ENCODE data around the gene IFNA2.

The IFNA2 gene

GRCh38 chr9:21357479-21358460, 27.4 kb downstream of the IFNA2 start:
- no peak overlapping the region for H3K27ac ChIP-seq (replicated peaks)
- peak in 1 of 2 experiments; percentile 1 for DNase-seq (ENCODE audit: low read depth in 1 of 2, low spot score in 1 of 2)
- H3K4me3 ChIP-seq (replicated peaks; ENCODE audit: insufficient read depth, low read length): no peak overlapping the region
- no peaks in the 10 kb centered on the region for H3K27me3 ChIP-seq (ENCODE audit: insufficient read depth, poor library complexity, severe bottlenecking)
- TF ChIP-seq, protein P1, sequence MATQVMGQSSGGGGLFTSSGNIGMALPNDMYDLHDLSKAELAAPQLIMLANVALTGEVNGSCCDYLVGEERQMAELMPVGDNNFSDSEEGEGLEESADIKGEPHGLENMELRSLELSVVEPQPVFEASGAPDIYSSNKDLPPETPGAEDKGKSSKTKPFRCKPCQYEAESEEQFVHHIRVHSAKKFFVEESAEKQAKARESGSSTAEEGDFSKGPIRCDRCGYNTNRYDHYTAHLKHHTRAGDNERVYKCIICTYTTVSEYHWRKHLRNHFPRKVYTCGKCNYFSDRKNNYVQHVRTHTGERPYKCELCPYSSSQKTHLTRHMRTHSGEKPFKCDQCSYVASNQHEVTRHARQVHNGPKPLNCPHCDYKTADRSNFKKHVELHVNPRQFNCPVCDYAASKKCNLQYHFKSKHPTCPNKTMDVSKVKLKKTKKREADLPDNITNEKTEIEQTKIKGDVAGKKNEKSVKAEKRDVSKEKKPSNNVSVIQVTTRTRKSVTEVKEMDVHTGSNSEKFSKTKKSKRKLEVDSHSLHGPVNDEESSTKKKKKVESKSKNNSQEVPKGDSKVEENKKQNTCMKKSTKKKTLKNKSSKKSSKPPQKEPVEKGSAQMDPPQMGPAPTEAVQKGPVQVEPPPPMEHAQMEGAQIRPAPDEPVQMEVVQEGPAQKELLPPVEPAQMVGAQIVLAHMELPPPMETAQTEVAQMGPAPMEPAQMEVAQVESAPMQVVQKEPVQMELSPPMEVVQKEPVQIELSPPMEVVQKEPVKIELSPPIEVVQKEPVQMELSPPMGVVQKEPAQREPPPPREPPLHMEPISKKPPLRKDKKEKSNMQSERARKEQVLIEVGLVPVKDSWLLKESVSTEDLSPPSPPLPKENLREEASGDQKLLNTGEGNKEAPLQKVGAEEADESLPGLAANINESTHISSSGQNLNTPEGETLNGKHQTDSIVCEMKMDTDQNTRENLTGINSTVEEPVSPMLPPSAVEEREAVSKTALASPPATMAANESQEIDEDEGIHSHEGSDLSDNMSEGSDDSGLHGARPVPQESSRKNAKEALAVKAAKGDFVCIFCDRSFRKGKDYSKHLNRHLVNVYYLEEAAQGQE (IDR thresholded peaks at IDR 0.05; ENCODE audit: insufficient replicate concordance, low read depth): no peak
- no peak for TF ChIP-seq CTCF (IDR thresholded peaks at IDR 0.05; ENCODE audit: insufficient read depth, low read length)
- peak; percentile 61; the same call in 1 of the 2 replicates for TF ChIP-seq SPI1 (IDR thresholded peaks at IDR 0.05; ENCODE audit: borderline replicate concordance, low read depth)
- no peak for TF ChIP-seq POLR2AphosphoS5 (IDR thresholded peaks at IDR 0.05; ENCODE audit: low read depth)

GRCh38 chr9:21350787-21351186, 34.4 kb downstream of the IFNA2 start, which contains the start of gene IFNA6:
IFNA6 (minus strand) TSS chr9:21350887; CDS start chr9:21350887, 0 bp downstream.
- no peak for TF ChIP-seq CTCF (IDR thresholded peaks at IDR 0.05; ENCODE audit: insufficient read depth, low read length)
- TF ChIP-seq SPI1 (IDR thresholded peaks at IDR 0.05; ENCODE audit: borderline replicate concordance, low read depth): no peak
- no peak for TF ChIP-seq GABPA (IDR thresholded peaks at IDR 0.05; ENCODE audit: low read depth)
- TF ChIP-seq, protein P1 (IDR thresholded peaks at IDR 0.05; ENCODE audit: insufficient replicate concordance, low read depth): no peak
- no peak for TF ChIP-seq POLR2AphosphoS5 (IDR thresholded peaks at IDR 0.05; ENCODE audit: low read depth)
- no peak for DNase-seq (ENCODE audit: low read depth in 1 of 2, low spot score in 1 of 2)
- Histone ChIP-seq H3K27ac (replicated peaks) (no peak within 1 kb of the TSS), H3K4me3 (replicated peaks; ENCODE audit: insufficient read depth, low read length) (no peak within 1 kb of the TSS), H3K27me3 (ENCODE audit: insufficient read depth, poor library complexity, severe bottlenecking) (no peaks in the 10 kb centered on the region)

GRCh38 chr9:21348430-21348970, 36.7 kb downstream of the IFNA2 start:
- Histone ChIP-seq H3K4me3 (replicated peaks; ENCODE audit: insufficient read depth, low read length) (no peak overlapping the region), H3K27ac (replicated peaks) (no peak overlapping the region), H3K27me3 (ENCODE audit: insufficient read depth, poor library complexity, severe bottlenecking) (no peaks in the 10 kb centered on the region)
- TF ChIP-seq, protein P1 (IDR thresholded peaks at IDR 0.05; ENCODE audit: insufficient replicate concordance, low read depth): no peak
- TF ChIP-seq CTCF (IDR thresholded peaks at IDR 0.05; ENCODE audit: insufficient read depth, low read length) (no peak), GABPA (IDR thresholded peaks at IDR 0.05; ENCODE audit: low read depth) (no peak), POLR2AphosphoS5 (IDR thresholded peaks at IDR 0.05; ENCODE audit: low read depth) (no peak), SPI1 (IDR thresholded peaks at IDR 0.05; ENCODE audit: borderline replicate concordance, low read depth) (no peak)
- no peak for DNase-seq (ENCODE audit: low read depth in 1 of 2, low spot score in 1 of 2)

Measured in HL-60 (cell line).